GM21360 (cell line): ENCODE results near the gene OR9A4.

ENCODE experiments used
- ATAC-seq: cut with Tn5 transposase; IDR thresholded peaks from one replicate; pipeline ENCODE4 v1.9.1; 2021; ENCODE audit warnings: mild to moderate bottlenecking, moderate library complexity; ENCODE audit not compliant: unreplicated experiment

OR9A4 gene

DNA sequence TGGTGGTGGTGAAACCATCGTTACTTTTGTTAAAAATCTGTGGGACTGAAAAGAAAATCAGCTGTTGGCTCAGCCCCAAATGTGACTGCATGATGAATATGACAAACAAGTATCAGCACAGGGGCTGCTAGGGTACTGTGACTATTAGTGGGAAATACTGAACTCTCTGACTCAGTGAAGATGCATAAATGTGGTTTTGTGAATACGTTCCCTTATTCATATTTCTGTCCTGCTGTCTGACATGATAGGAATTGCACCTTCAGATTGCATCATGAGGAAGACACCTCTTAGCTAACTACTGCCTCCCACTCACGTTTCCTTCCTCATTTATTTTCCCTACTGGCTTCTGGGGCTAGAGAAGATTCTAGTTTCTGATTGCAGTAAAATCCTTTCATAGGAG lies 29.2 kb downstream of the OR9A4 start:
- no peak for ATAC-seq

DNA sequence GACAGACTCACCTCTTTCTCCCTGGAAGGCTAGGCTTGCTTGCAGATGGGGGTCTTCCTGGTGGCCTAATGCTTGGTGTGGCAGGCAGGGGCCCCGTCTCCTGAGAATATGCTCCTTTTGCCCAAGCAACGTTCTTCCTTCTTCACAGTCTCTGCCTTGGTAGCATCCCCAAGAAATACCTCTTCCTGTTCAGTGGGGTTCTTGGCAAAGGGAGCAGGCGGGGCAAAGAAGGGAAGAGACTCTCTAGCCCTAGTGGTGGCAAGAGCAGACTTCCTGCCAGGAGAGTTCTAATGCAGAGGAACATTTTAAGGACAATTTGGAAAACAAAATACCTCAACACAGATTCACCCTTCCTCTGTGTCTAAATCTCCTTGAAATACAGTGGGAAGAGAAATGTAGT lies 30.6 kb downstream of the OR9A4 start, which contains the start of gene CLEC5A:
Gene CLEC5A (minus strand): TSS at position 179 of the 400 bp plus-strand sequence. CDS start 682 bp downstream, outside the sequence.
- no peak for ATAC-seq

DNA sequence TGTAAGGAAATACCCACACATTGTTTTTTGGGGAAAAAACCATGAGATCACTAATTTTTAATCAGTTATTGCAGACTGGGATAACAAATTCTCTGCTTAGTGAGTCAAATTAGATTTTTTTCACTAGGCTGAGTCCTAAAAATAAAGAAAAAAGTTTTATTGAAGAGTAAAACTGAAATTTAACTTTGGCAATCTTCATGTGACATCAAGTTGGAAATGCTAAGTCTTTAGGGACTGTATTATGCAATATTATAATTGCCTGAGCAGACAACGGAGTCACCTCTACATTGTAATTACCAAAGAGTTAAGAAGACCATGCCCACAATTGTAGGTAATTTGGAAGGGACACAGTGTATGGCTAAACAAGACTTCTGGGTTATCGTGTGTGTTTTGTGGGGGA lies 32.8 kb downstream of the OR9A4 start:
- ATAC-seq = no peak

DNA sequence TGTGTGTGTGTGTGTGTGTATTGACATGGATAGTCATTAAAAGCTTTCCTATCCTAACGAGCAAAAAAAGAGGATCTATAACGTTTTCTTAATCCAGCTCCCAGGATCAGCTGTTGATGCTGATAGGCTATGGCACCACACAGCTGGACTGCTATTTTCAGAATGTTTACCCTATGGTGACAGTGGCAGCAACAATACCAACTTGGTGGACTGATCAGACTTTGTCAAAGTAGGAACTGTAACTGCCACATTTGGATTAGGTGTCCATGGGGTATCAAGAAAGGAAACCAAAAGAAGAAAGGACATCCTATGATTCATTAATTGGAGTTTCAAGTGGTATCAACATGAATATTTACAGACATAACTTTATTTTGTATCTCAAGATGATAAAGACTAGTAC lies 33.3 kb downstream of the OR9A4 start:
- no peak for ATAC-seq

DNA sequence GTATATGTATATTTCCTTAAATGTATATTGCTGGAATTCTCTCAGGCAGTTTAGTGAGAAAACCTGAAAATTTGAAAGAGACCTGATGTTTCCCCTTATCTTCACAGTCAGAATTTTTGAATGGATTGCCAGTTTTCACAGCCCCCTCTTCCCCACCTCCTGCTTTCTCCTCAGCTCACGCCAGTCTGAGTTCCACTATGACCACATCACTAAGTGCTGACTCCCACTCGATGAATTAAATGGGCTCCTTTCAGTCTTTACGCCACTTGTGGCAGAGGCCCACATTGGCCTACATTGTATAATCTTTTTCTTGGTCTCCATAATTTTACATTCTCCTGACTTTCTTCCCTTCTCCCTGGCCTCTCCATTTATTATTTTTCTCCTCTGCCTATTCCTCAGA lies 33.7 kb downstream of the OR9A4 start:
- no peak for ATAC-seq

DNA sequence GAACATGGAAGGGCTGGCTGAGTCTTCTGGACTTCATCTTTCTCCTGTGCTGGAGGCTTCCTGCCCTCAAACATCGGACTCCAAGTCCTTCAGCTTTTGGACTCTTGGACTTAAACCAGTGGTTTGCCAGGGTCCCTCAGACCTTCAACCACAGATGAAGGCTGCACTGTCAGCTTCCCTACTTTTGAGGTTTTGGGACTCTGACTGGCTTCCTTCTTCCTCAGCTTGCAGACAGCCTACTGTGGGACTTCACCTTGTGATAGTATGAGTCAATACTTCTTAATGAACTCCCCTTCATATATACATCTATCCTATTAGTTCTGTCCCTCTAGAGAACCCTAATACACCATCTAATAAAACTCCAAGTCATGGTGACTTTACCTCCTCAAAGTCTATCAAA lies 34.6 kb downstream of the OR9A4 start:
- no peak for ATAC-seq

DNA sequence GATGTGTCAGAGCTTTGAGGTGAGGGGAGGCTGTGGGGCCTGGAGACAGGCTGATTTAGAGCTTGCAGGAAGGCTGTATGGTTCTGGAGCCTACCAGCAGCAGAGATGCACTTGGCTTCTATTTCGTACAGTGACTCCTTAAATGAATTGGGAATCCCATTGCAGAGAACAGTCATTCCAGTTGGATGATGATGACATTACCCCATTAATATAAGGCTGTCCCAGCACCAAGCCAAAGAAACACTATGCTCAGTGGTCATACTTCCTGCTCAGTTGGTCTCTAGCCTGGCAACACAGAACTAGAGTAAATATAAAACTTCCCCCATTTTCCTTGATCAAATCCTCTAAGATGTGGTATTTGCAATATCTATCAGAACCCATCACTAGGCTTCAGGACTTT lies 36.3 kb downstream of the OR9A4 start:
- ATAC-seq = no peak

DNA sequence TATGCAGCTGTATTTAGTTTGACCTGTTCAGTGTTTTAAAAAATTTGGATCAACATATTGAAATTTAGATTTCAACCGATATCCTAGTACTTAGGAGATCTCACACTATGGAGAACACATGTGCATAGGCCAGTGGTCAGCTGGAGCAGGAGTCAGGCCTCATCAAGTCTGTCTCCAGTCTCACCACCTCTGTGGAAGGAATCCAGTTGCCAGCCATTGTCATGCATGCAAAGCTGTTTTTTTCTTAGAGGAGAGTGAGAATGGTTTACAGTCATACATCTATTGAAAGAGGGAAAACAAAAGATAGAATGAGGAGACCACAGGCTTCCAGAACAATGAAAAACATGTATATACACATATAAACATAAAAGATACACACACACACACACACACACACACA lies 38.1 kb downstream of the OR9A4 start:
- no peak for ATAC-seq

DNA sequence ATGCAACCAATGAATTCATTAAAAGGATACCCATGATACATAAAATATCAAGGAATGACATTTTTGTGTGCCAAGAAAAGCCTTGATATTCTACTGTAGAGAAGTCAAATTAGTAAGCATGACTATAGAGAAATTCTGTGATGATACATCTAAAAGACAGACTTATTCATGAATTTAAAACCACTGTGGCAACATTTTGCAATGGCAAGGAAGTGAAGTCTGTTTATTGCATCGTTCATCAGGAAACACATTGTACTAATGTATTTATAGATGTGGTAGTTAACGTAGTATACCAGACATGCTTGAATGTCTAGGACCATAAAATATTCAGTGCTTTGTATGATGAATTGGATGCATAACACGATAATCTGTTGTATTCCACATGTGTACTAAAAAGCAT lies 39.9 kb downstream of the OR9A4 start:
- no peak for ATAC-seq

DNA sequence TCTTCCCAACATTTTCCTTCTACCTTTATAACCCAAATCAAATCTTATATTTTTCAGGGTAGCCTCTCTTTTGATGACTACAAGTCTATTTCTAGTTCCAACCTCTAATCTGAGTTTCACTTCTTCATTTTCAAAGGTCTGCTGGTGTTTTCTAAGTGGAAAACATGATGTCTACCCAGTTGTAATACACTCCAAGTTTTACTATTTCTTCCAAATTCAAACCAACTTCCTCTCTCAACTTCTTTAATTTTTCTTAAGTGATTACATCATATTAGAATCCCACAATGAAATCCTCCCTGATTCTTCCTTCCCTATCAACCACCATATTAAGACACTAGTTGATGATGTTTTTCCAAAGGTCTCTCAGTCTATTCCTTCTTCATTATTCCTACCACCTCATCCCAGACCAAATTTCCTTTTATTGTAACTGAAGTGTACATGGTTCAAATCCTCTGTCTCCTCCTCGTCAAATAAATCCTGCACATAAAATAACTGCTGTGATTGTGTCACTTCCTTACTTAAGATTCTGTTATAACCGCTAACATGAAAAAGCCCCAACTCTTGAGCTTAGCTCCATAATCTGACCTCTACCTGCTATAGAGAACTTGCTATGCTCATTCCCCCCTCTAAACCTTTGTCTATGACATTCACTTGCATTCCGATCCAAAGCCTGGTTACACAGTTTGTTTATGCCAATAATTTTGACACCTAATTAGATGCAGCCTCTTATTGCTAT lies 44.7 kb downstream of the OR9A4 start:
- ATAC-seq = peak; percentile 97
